HG02970 (cell line): Measurements from ENCODE around the gene PCSK9.

Experiments
- ATAC-seq: cut with Tn5 transposase; IDR thresholded peaks from one replicate; pipeline ENCODE4 v1.9.1; 2021; ENCODE audit warnings: mild to moderate bottlenecking, moderate library complexity, moderate number of reproducible peaks; ENCODE audit not compliant: unreplicated experiment, low FRiP score

PCSK9 gene

GRCh38 chr1:55039342-55040082, at the start of gene PCSK9:
TSS of gene PCSK9 (plus strand) at chr1:55039548. CDS start at chr1:55039838, 290 bp downstream.
- no peak for ATAC-seq

GRCh38 chr1:54989968-54990810, 49.2 kb upstream of the PCSK9 start:
- ATAC-seq: no peak

- ATAC-seq: no peak
Measured at GRCh38 chr1:54990916-54991315, 48.4 kb upstream of the PCSK9 start.

- no peak for ATAC-seq
Measured at GRCh38 chr1:54991939-54992338, 47.4 kb upstream of the PCSK9 start.

GRCh38 chr1:54993140-54993539, 46.2 kb upstream of the PCSK9 start:
- no peak for ATAC-seq

- ATAC-seq: no peak
Measured at GRCh38 chr1:54994355-54994990, 44.9 kb upstream of the PCSK9 start.

- ATAC-seq: no peak
Measured at GRCh38 chr1:54995013-54995760, 44.2 kb upstream of the PCSK9 start.

GRCh38 chr1:54995835-54996234, 43.5 kb upstream of the PCSK9 start:
- no peak for ATAC-seq

GRCh38 chr1:54996359-54996868, 42.9 kb upstream of the PCSK9 start:
- no peak for ATAC-seq

- no peak for ATAC-seq
Measured at GRCh38 chr1:54996869-54997710, 42.3 kb upstream of the PCSK9 start.

GRCh38 chr1:54997711-54997986, 41.7 kb upstream of the PCSK9 start:
- no peak for ATAC-seq

GRCh38 chr1:54998100-54998499, 41.2 kb upstream of the PCSK9 start:
- no peak for ATAC-seq

- ATAC-seq: no peak
Measured at GRCh38 chr1:54998677-54999076, 40.7 kb upstream of the PCSK9 start, which contains the start of gene BSND. TSS of gene BSND (plus strand) at chr1:54998933. CDS start at chr1:54999187, 254 bp downstream.

- ATAC-seq: no peak
Measured at GRCh38 chr1:55000110-55001085, 39.0 kb upstream of the PCSK9 start.

GRCh38 chr1:55001311-55001710, 38.0 kb upstream of the PCSK9 start:
- no peak for ATAC-seq

GRCh38 chr1:55002686-55003085, 36.7 kb upstream of the PCSK9 start:
- ATAC-seq: no peak

GRCh38 chr1:55005351-55006140, 33.8 kb upstream of the PCSK9 start:
- ATAC-seq: no peak

- ATAC-seq: no peak
Measured at GRCh38 chr1:55006931-55007330, 32.4 kb upstream of the PCSK9 start.
